Mesendoderm (in vitro differentiated cells): ENCODE measurements around the gene CEP83.

Experiments
- DNase-seq: peaks from one replicate; pipeline ENCODE4 v3.0.0; 2013
- H2AK5ac ChIP-seq: 2 replicates; pipeline ENCODE4 v1.6.1; 2013; ENCODE audit warnings: low read length, inconsistent platforms
- H2BK120ac ChIP-seq: 2 replicates; pipeline ENCODE4 v1.6.1; 2013; ENCODE audit warnings: low read depth, mild to moderate bottlenecking, low read length, moderate library complexity, mixed read lengths
- H2BK15ac ChIP-seq: replicated peaks from 2 replicates; pipeline ENCODE4 v1.6.1; 2013; ENCODE audit warnings: low read depth, mild to moderate bottlenecking, moderate library complexity
- H2BK5ac ChIP-seq: 2 replicates; pipeline ENCODE4 v1.6.1; 2013; ENCODE audit warnings: low read length, inconsistent platforms
- H3K18ac ChIP-seq: 2 replicates; pipeline ENCODE4 v1.6.1; 2013; ENCODE audit warnings: mild to moderate bottlenecking, low read length, mixed read lengths
- H3K23ac ChIP-seq: one replicate; pipeline ENCODE4 v1.6.1; 2013; ENCODE audit warnings: low read length
- H3K27ac ChIP-seq: 2 replicates; pipeline ENCODE4 v1.5.1; 2013; ENCODE audit warnings: low read depth, mild to moderate bottlenecking, inconsistent platforms, low read length, moderate library complexity
- H3K27me3 ChIP-seq: 2 replicates; pipeline ENCODE4 v1.6.1; 2013; ENCODE audit warnings: low read length, control low read depth, mild to moderate bottlenecking, inconsistent platforms; ENCODE audit not compliant: insufficient read depth, poor library complexity
- H3K36me3 ChIP-seq: 2 replicates; pipeline ENCODE4 v1.6.1; 2013; ENCODE audit warnings: low read length, inconsistent platforms; ENCODE audit not compliant: control insufficient read depth, insufficient read depth
- H3K4ac ChIP-seq: one replicate; pipeline ENCODE4 v1.6.1; 2013; ENCODE audit warnings: low read depth, mild to moderate bottlenecking, low read length, moderate library complexity
- H3K4me1 ChIP-seq: 2 replicates; pipeline ENCODE4 v1.6.1; 2013; ENCODE audit warnings: low read depth, low read length, inconsistent platforms; ENCODE audit not compliant: control insufficient read depth
- H3K4me2 ChIP-seq: 2 replicates; pipeline ENCODE4 v1.6.1; 2013; ENCODE audit warnings: low read length
- H3K4me3 ChIP-seq: 2 replicates; pipeline ENCODE4 v1.5.1; 2013; ENCODE audit warnings: mild to moderate bottlenecking, low read length
- H3K56ac ChIP-seq: one replicate; pipeline ENCODE4 v1.6.1; 2013; ENCODE audit warnings: low read length
- H3K79me1 ChIP-seq: 2 replicates; pipeline ENCODE4 v1.6.1; 2013; ENCODE audit warnings: low read length, inconsistent platforms
- H3K79me2 ChIP-seq: 2 replicates; pipeline ENCODE4 v1.6.1; 2013; ENCODE audit warnings: mild to moderate bottlenecking, low read length; ENCODE audit not compliant: control insufficient read depth, insufficient read depth
- H3K9ac ChIP-seq: 2 replicates; pipeline ENCODE4 v1.6.1; 2013; ENCODE audit warnings: low read length, inconsistent platforms
- H4K5ac ChIP-seq: one replicate; pipeline ENCODE4 v1.6.1; 2013; ENCODE audit warnings: low read length
- H4K8ac ChIP-seq: one replicate; pipeline ENCODE4 v1.6.1; 2013; ENCODE audit warnings: low read depth, mild to moderate bottlenecking, control low read depth, low read length, moderate library complexity
- WGBS: extraction: QIAGEN DNeasy Blood & Tissue Kit; methylation state at CpG from one replicate; pipeline ENCODE4 v1.1.7; 2013; ENCODE audit warnings: low lambda C conversion rate, missing lambda C conversion rate; ENCODE audit not compliant: insufficient coverage; ENCODE audit errors: extremely low coverage; 5-methylcytosine and 5-hydroxymethylcytosine counted together

CEP83 gene

GRCh38 chr12:94374124-94374523 is 85.5 kb downstream of the CEP83 start:
- no peak overlapping the region for H4K5ac ChIP-seq
- WGBS, result no CpG with 5 or more reads among the region's 2 CpGs
- no peak overlapping the region for H2BK120ac ChIP-seq
- H3K27me3 ChIP-seq, result no peaks in the 10 kb centered on the region
- H2BK5ac ChIP-seq, result no peak overlapping the region
- no peak overlapping the region for H4K8ac ChIP-seq
- H3K79me1 ChIP-seq, result no peaks in the 10 kb centered on the region
- H3K4ac ChIP-seq, result no peak overlapping the region
- H3K18ac ChIP-seq, result no peak overlapping the region
- no peaks in the 10 kb centered on the region for H3K36me3 ChIP-seq
- no peak overlapping the region for H3K23ac ChIP-seq
- no peak overlapping the region for H3K4me2 ChIP-seq
- no peak overlapping the region for H2AK5ac ChIP-seq
- H2BK15ac ChIP-seq, result no peak overlapping the region
- H3K4me1 ChIP-seq, result no peaks in the 10 kb centered on the region
- no peak overlapping the region for H3K4me3 ChIP-seq
- no peak overlapping the region for H3K9ac ChIP-seq
- DNase-seq, result no peak
- no peak overlapping the region for H3K27ac ChIP-seq
- no peaks in the 10 kb centered on the region for H3K79me2 ChIP-seq
- H3K56ac ChIP-seq, result no peak overlapping the region

- Histone ChIP-seq H3K18ac (no peak overlapping the region), H3K23ac (no peak overlapping the region), H3K56ac (no peak overlapping the region), H3K79me1 (no peaks in the 10 kb centered on the region), H2BK5ac (no peak overlapping the region), H2AK5ac (no peak overlapping the region), H3K4me3 (no peak overlapping the region), H3K36me3 (no peaks in the 10 kb centered on the region), H3K79me2 (no peaks in the 10 kb centered on the region), H3K4ac (no peak overlapping the region), H4K8ac (no peak overlapping the region), H3K27ac (no peak overlapping the region), H2BK120ac (no peak overlapping the region), H3K4me1 (no peaks in the 10 kb centered on the region), H2BK15ac (no peak overlapping the region), H3K9ac (no peak overlapping the region), H3K4me2 (no peak overlapping the region), H4K5ac (no peak overlapping the region), H3K27me3 (no peaks in the 10 kb centered on the region)
- DNase-seq, result no peak
- 100% methylated on average over 1 of the region's 2 CpGs for WGBS
These were observed 87.2 kb downstream of the CEP83 start for GRCh38 chr12:94372461-94372860.

- WGBS, result no CpG with 5 or more reads among the region's 2 CpGs
These were observed 97.0 kb downstream of the CEP83 start for GRCh38 chr12:94362653-94363052.

GRCh38 chr12:94359761-94360160 is 99.9 kb downstream of the CEP83 start:
- H2AK5ac ChIP-seq, result no peak overlapping the region
- H3K27me3 ChIP-seq, result no peaks in the 10 kb centered on the region
- H2BK5ac ChIP-seq, result no peak overlapping the region
- no peak overlapping the region for H4K5ac ChIP-seq
- H3K23ac ChIP-seq, result no peak overlapping the region
- no peak overlapping the region for H3K4me3 ChIP-seq
- no peak overlapping the region for H3K18ac ChIP-seq
- no peak for DNase-seq
- H3K79me1 ChIP-seq, result no peaks in the 10 kb centered on the region
- no peak overlapping the region for H3K4ac ChIP-seq
- H2BK15ac ChIP-seq, result no peak overlapping the region
- no peak overlapping the region for H3K9ac ChIP-seq
- H3K4me1 ChIP-seq, result no peaks in the 10 kb centered on the region
- H3K36me3 ChIP-seq, result no peaks in the 10 kb centered on the region
- no peak overlapping the region for H3K56ac ChIP-seq
- H2BK120ac ChIP-seq, result no peak overlapping the region
- no peaks in the 10 kb centered on the region for H3K79me2 ChIP-seq
- no peak overlapping the region for H3K4me2 ChIP-seq
- no peak overlapping the region for H3K27ac ChIP-seq
- H4K8ac ChIP-seq, result no peak overlapping the region
- WGBS, result no CpG with 5 or more reads among the region's 5 CpGs

More at GRCh38 chr12:94362653-94363052, 97.0 kb downstream of the CEP83 start:
- Histone ChIP-seq H3K56ac (no peak overlapping the region), H3K27ac (no peak overlapping the region), H2BK120ac (no peak overlapping the region), H3K4me2 (no peak overlapping the region), H3K4me3 (no peak overlapping the region), H3K27me3 (no peaks in the 10 kb centered on the region), H2AK5ac (no peak overlapping the region), H2BK5ac (no peak overlapping the region), H3K9ac (no peak overlapping the region), H3K4me1 (no peaks in the 10 kb centered on the region), H2BK15ac (no peak overlapping the region), H3K79me2 (no peaks in the 10 kb centered on the region), H3K4ac (no peak overlapping the region), H4K8ac (no peak overlapping the region), H3K79me1 (no peaks in the 10 kb centered on the region), H3K23ac (no peak overlapping the region), H4K5ac (no peak overlapping the region), H3K18ac (no peak overlapping the region), H3K36me3 (no peaks in the 10 kb centered on the region)
- DNase-seq, result no peak

- no peak overlapping the region for H2BK5ac ChIP-seq
- no peaks in the 10 kb centered on the region for H3K27me3 ChIP-seq
- no peak for DNase-seq
- no peak overlapping the region for H2BK15ac ChIP-seq
- H2AK5ac ChIP-seq, result no peak overlapping the region
- H3K23ac ChIP-seq, result no peak overlapping the region
- H3K79me2 ChIP-seq, result no peaks in the 10 kb centered on the region
- H3K36me3 ChIP-seq, result no peaks in the 10 kb centered on the region
- no peak overlapping the region for H4K8ac ChIP-seq
- H4K5ac ChIP-seq, result no peak overlapping the region
- H3K18ac ChIP-seq, result no peak overlapping the region
- H3K79me1 ChIP-seq, result no peaks in the 10 kb centered on the region
- no peaks in the 10 kb centered on the region for H3K4me1 ChIP-seq
- no peak overlapping the region for H3K56ac ChIP-seq
- no peak overlapping the region for H3K9ac ChIP-seq
- no peak overlapping the region for H3K4me3 ChIP-seq
- no peak overlapping the region for H3K27ac ChIP-seq
- WGBS, result no CpG with 5 or more reads among the region's 1 CpG
- H3K4me2 ChIP-seq, result no peak overlapping the region
- no peak overlapping the region for H2BK120ac ChIP-seq
- H3K4ac ChIP-seq, result no peak overlapping the region
These were observed 106.5 kb downstream of the CEP83 start for GRCh38 chr12:94353130-94353529.

GRCh38 chr12:94340573-94340972 is 119.1 kb downstream of the CEP83 start:
- WGBS, result no CpG with 5 or more reads among the region's 6 CpGs
- Histone ChIP-seq H4K5ac (no peak overlapping the region), H3K18ac (no peak overlapping the region)

More at GRCh38 chr12:94340573-94340972, 119.1 kb downstream of the CEP83 start:
- Histone ChIP-seq H3K23ac (no peak overlapping the region), H3K27me3 (no peaks in the 10 kb centered on the region), H4K8ac (no peak overlapping the region), H3K27ac (no peak overlapping the region), H3K4me2 (no peak overlapping the region), H3K79me2 (no peaks in the 10 kb centered on the region), H3K4ac (no peak overlapping the region), H2BK15ac (no peak overlapping the region), H3K79me1 (no peaks in the 10 kb centered on the region), H3K9ac (no peak overlapping the region), H2AK5ac (no peak overlapping the region), H2BK120ac (no peak overlapping the region), H2BK5ac (no peak overlapping the region), H3K4me3 (no peak overlapping the region), H3K4me1 (no peaks in the 10 kb centered on the region), H3K36me3 (no peaks in the 10 kb centered on the region), H3K56ac (no peak overlapping the region)
- no peak for DNase-seq
